HG03175 (cell line): ENCODE measurements around the gene HRH4.

ENCODE experiments used
- ATAC-seq: cut with Tn5 transposase; IDR thresholded peaks from one replicate; pipeline ENCODE4 v1.9.1; 2021; ENCODE audit warnings: mild to moderate bottlenecking, moderate library complexity; ENCODE audit not compliant: unreplicated experiment

Gene HRH4

GRCh38 chr18:24504401-24504800 is 44.0 kb downstream of the HRH4 start:
- ATAC-seq, result no peak

GRCh38 chr18:24506175-24506574 is 45.7 kb downstream of the HRH4 start:
- ATAC-seq, result no peak

GRCh38 chr18:24509435-24509834 is 49.0 kb downstream of the HRH4 start:
- ATAC-seq, result no peak

GRCh38 chr18:24514439-24514838 is 54.0 kb downstream of the HRH4 start:
- ATAC-seq, result peak; percentile 89

- ATAC-seq, result no peak
These were observed 55.3 kb downstream of the HRH4 start for GRCh38 chr18:24515721-24516120.

- no peak for ATAC-seq
These were observed 55.8 kb downstream of the HRH4 start for GRCh38 chr18:24516261-24516660.

- no peak for ATAC-seq
These were observed 57.1 kb downstream of the HRH4 start for GRCh38 chr18:24517554-24517953.

GRCh38 chr18:24518596-24518995 is 58.2 kb downstream of the HRH4 start:
- ATAC-seq, result no peak
